Measurements from ENCODE around the gene TMEM258.

TMEM258 gene

GRCh38 chr11:61792310-61793082, at the start of gene TMEM258, which contains the start of gene FEN1:
TMEM258 (minus strand) TSS chr11:61792599; CDS start chr11:61792558, 41 bp downstream.
FEN1 (plus strand) TSS chr11:61792911; CDS start chr11:61795362, 2,451 bp downstream.
- DNase-seq, result peak; percentile 90

GRCh38 chr11:61841636-61842527, 49.5 kb upstream of the TMEM258 start:
- DNase-seq, result no peak

GRCh38 chr11:61840371-61840770, 48.0 kb upstream of the TMEM258 start:
- no peak for DNase-seq

GRCh38 chr11:61839742-61840141, 47.3 kb upstream of the TMEM258 start:
- DNase-seq, result no peak

GRCh38 chr11:61838921-61839320, 46.5 kb upstream of the TMEM258 start:
- DNase-seq, result no peak

GRCh38 chr11:61838501-61838900, 46.1 kb upstream of the TMEM258 start:
- DNase-seq, result no peak

- DNase-seq, result no peak
These were observed 45.1 kb upstream of the TMEM258 start for GRCh38 chr11:61837411-61838005.

GRCh38 chr11:61836193-61836592, 43.8 kb upstream of the TMEM258 start:
- DNase-seq, result no peak

- DNase-seq, result no peak
These were observed 42.1 kb upstream of the TMEM258 start for GRCh38 chr11:61834278-61835048.

- DNase-seq, result no peak
These were observed 41.5 kb upstream of the TMEM258 start for GRCh38 chr11:61833926-61834277.

GRCh38 chr11:61833471-61833870, 41.1 kb upstream of the TMEM258 start:
- no peak for DNase-seq

- no peak for DNase-seq
These were observed 40.4 kb upstream of the TMEM258 start for GRCh38 chr11:61832754-61833153.

GRCh38 chr11:61832207-61832606, 39.8 kb upstream of the TMEM258 start:
- DNase-seq, result no peak

GRCh38 chr11:61830237-61831105, 38.1 kb upstream of the TMEM258 start:
- DNase-seq, result no peak

- no peak for DNase-seq
These were observed 37.4 kb upstream of the TMEM258 start for GRCh38 chr11:61829806-61830205.

- DNase-seq, result no peak
These were observed 36.4 kb upstream of the TMEM258 start for GRCh38 chr11:61828629-61829407.

- no peak for DNase-seq
These were observed 35.9 kb upstream of the TMEM258 start for GRCh38 chr11:61828379-61828628.

GRCh38 chr11:61827571-61828378, 35.4 kb upstream of the TMEM258 start, which contains the start of gene FADS2:
FADS2 (plus strand) TSS chr11:61828300; CDS start chr11:61828391, 91 bp downstream.
- peak; percentile 62 for DNase-seq

GRCh38 chr11:61826930-61827570, 34.7 kb upstream of the TMEM258 start:
- no peak for DNase-seq

- DNase-seq, result no peak
These were observed 27.8 kb upstream of the TMEM258 start for GRCh38 chr11:61820174-61820573.

Measured in T1000 (cell line).